T-helper 1 cell treated with Interleukin-12 subunit alpha and Interleukin-12 subunit beta and Interleukin-4 antibody, amounts not matched to agents 30 μg/mL and 1 μg/mL, for 36 hours (primary cell): Measurements from ENCODE around the gene ARHGEF40.

Experiments used
- H3K27ac Mint-ChIP-seq: one replicate; pipeline ENCODE4 v1.8.0; 2021; ENCODE audit warnings: mild to moderate bottlenecking, mixed read lengths
- H3K27me3 Mint-ChIP-seq: one replicate; pipeline ENCODE4 v1.8.0; 2021; ENCODE audit warnings: low read depth, mixed read lengths
- H3K36me3 Mint-ChIP-seq: one replicate; pipeline ENCODE4 v1.8.0; 2021; ENCODE audit warnings: low read depth, mixed read lengths
- H3K4me1 Mint-ChIP-seq: one replicate; pipeline ENCODE4 v1.8.0; 2021; ENCODE audit warnings: low read depth, mixed read lengths
- H3K4me3 Mint-ChIP-seq: one replicate; pipeline ENCODE4 v1.8.0; 2021; ENCODE audit warnings: mild to moderate bottlenecking, moderate library complexity, mixed read lengths
- H3K9me3 Mint-ChIP-seq: one replicate; pipeline ENCODE4 v1.8.0; 2021; ENCODE audit warnings: mixed read lengths

The ARHGEF40 gene

DNA sequence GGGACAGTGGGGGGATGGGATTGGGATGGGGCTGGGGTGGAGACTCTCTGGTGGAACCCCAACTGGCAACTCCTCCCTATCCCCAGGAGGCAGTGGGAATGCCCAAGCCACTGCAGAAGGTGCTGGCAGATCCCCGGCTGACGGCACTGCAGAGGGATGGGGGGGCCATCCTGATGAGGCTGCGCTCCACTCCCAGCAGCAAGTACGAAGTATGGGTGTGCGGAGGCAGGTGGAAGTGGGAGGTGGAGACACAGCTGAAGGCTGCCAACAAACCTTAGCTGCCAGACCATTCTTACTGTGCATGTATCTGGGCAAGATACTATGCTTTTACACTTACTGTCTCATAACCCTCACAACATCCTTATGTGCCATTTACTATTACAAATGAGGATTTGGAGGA lies 8.2 kb downstream of the ARHGEF40 start:
- no peaks in the 10 kb centered on the region for H3K9me3 Mint-ChIP-seq
- no peak overlapping the region for H3K27ac Mint-ChIP-seq
- peaks cover 10% of the 10 kb centered on the region for H3K27me3 Mint-ChIP-seq
- no peaks in the 10 kb centered on the region for H3K4me1 Mint-ChIP-seq
- H3K36me3 Mint-ChIP-seq: no peaks in the 10 kb centered on the region
- H3K4me3 Mint-ChIP-seq: no peak overlapping the region

- H3K4me1 Mint-ChIP-seq: no peaks in the 10 kb centered on the region
- H3K9me3 Mint-ChIP-seq: no peaks in the 10 kb centered on the region
- H3K36me3 Mint-ChIP-seq: no peaks in the 10 kb centered on the region
- peaks cover 6% of the 10 kb centered on the region for H3K27me3 Mint-ChIP-seq
- H3K4me3 Mint-ChIP-seq: no peak overlapping the region
- H3K27ac Mint-ChIP-seq: no peak overlapping the region
These were observed 8.6 kb downstream of the ARHGEF40 start for GRCh38 chr14:21078726-21079125.

DNA sequence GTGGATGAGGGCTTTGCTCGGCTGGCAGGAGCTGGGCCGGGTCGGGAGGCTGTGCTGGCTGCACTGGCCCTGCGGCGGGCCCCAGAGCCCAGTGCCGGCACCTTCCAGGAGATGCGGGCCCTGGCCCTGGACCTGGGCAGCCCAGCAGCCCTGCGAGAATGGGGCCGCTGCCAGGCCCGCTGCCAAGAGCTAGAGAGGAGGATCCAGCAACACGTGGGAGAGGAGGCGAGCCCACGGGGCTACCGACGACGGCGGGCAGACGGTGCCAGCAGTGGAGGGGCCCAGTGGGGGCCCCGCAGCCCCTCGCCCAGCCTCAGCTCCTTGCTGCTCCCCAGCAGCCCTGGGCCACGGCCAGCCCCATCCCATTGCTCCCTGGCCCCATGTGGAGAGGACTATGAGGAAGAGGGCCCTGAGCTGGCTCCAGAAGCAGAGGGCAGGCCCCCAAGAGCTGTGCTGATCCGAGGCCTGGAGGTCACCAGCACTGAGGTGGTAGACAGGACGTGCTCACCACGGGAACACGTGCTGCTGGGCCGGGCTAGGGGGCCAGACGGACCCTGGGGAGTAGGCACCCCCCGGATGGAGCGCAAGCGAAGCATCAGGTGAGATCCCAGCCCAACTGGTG lies 11.5 kb downstream of the ARHGEF40 start:
- no peak overlapping the region for H3K27ac Mint-ChIP-seq
- H3K36me3 Mint-ChIP-seq: no peaks in the 10 kb centered on the region
- peaks cover 3% of the 10 kb centered on the region for H3K4me1 Mint-ChIP-seq
- no peak overlapping the region for H3K4me3 Mint-ChIP-seq
- peaks cover 3% of the 10 kb centered on the region for H3K27me3 Mint-ChIP-seq
- no peaks in the 10 kb centered on the region for H3K9me3 Mint-ChIP-seq

- no peaks in the 10 kb centered on the region for H3K9me3 Mint-ChIP-seq
- H3K27ac Mint-ChIP-seq: no peak overlapping the region
- H3K27me3 Mint-ChIP-seq: peaks cover 3% of the 10 kb centered on the region
- no peaks in the 10 kb centered on the region for H3K36me3 Mint-ChIP-seq
- no peak overlapping the region for H3K4me3 Mint-ChIP-seq
- H3K4me1 Mint-ChIP-seq: peaks cover 13% of the 10 kb centered on the region
These were observed 13.6 kb downstream of the ARHGEF40 start for GRCh38 chr14:21083565-21084325.

DNA sequence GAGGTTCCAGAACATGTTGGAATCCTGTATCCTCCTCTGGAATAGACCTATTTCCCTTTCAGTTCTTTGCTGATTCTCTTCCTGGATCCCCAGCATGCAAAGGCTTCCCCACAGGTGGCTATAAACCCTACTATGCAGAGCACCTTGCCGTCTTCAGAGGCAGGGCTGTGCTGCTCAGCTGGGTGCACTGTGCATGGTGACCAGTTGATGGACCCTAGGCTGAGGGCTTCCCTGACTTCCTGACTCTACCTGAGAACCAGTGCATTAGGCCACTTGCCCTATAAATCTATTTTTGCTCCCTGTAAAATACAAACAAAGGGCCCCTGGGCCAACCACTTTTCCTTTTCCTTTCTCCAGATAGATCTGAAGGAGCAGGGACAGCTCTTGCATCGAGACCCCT lies 14.3 kb downstream of the ARHGEF40 start:
- no peak overlapping the region for H3K27ac Mint-ChIP-seq
- H3K9me3 Mint-ChIP-seq: no peaks in the 10 kb centered on the region
- H3K27me3 Mint-ChIP-seq: peaks cover 3% of the 10 kb centered on the region
- H3K4me3 Mint-ChIP-seq: no peak overlapping the region
- H3K4me1 Mint-ChIP-seq: peaks cover 15% of the 10 kb centered on the region
- H3K36me3 Mint-ChIP-seq: no peaks in the 10 kb centered on the region

DNA sequence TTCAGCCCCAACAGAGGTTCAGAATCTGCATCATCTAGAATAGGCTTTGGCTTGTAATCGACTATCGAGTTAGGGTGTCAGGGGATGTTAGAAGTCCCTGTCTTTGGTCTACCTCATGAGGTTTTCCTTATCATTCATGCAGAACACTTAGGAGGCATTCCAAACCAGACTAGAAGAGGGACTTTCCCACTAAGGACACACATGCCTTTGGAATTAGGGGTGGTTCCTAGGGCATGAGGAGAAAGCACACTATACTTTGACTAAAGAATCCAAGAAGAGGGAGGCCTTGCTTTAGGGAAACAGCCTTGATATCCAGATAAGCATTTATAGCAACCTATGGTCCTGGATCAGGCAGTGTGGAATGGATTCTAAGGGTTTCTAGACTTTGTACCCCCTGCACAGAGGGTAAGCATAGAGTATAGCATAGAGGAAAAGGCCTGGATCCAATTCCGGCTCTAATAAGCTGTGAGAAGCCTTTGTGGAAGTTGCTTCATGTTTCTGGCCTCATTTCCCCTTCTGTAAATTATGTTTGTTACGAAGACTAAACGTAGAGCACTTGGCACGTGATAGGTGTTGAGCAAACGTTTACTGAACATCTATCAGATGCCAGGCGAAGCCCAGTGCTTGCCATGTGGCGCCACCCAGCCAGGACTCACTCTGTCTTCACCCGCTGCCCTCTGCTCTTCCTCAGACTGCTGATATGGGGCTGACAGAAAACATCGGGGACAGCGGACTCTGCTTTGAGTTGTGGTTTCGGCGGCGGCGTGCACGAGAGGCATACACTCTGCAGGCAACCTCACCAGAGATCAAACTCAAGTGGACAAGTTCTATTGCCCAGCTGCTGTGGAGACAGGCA lies 15.1 kb downstream of the ARHGEF40 start:
- Mint-ChIP-seq H3K9me3 (no peaks in the 10 kb centered on the region), H3K27ac (no peak overlapping the region), H3K4me3 (no peak overlapping the region), H3K36me3 (no peaks in the 10 kb centered on the region), H3K4me1 (peaks cover 15% of the 10 kb centered on the region), H3K27me3 (no peaks in the 10 kb centered on the region)

- no peaks in the 10 kb centered on the region for H3K27me3 Mint-ChIP-seq
- H3K36me3 Mint-ChIP-seq: no peaks in the 10 kb centered on the region
- H3K9me3 Mint-ChIP-seq: no peaks in the 10 kb centered on the region
- H3K4me3 Mint-ChIP-seq: no peak overlapping the region
- H3K4me1 Mint-ChIP-seq: peaks cover 15% of the 10 kb centered on the region
- peak overlapping the region; percentile 80 for H3K27ac Mint-ChIP-seq
These were observed 16.8 kb downstream of the ARHGEF40 start for GRCh38 chr14:21086908-21087293.

- Mint-ChIP-seq H3K27ac (peak overlapping the region; percentile 43), H3K4me1 (peaks cover 16% of the 10 kb centered on the region), H3K4me3 (no peak overlapping the region), H3K36me3 (peaks cover 1% of the 10 kb centered on the region), H3K27me3 (no peaks in the 10 kb centered on the region), H3K9me3 (no peaks in the 10 kb centered on the region)
These were observed 17.4 kb downstream of the ARHGEF40 start for GRCh38 chr14:21087294-21088091.

GRCh38 chr14:21088687-21089086 lies 18.6 kb downstream of the ARHGEF40 start:
- peaks cover 1% of the 10 kb centered on the region for H3K36me3 Mint-ChIP-seq
- peaks cover 16% of the 10 kb centered on the region for H3K4me1 Mint-ChIP-seq
- H3K27ac Mint-ChIP-seq: peak overlapping the region; percentile 77
- H3K4me3 Mint-ChIP-seq: no peak overlapping the region
- H3K27me3 Mint-ChIP-seq: peaks cover 4% of the 10 kb centered on the region
- H3K9me3 Mint-ChIP-seq: no peaks in the 10 kb centered on the region

DNA sequence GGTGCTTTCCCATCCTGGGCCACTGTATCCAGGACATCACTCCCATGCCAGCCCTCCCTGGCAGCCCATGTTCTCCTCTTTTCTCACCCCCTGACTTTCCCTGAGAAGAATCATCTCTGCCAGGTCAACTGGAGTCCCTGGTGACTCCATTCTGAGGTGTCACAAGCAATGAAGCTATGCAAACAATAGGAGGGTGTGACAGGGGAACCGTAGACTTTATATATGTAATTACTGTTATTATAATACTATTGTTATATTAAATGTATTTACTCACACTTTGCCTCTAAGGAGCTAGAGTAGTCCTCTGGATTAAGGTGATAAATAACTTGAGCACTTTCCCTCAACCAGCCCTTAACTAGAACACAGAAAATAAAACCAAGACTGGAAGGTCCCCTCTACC lies 19.2 kb downstream of the ARHGEF40 start:
- peak overlapping the region; percentile 77 for H3K27ac Mint-ChIP-seq
- H3K4me3 Mint-ChIP-seq: no peak overlapping the region
- peaks cover 1% of the 10 kb centered on the region for H3K36me3 Mint-ChIP-seq
- H3K9me3 Mint-ChIP-seq: no peaks in the 10 kb centered on the region
- H3K27me3 Mint-ChIP-seq: peaks cover 5% of the 10 kb centered on the region
- H3K4me1 Mint-ChIP-seq: peaks cover 16% of the 10 kb centered on the region

- Mint-ChIP-seq H3K9me3 (no peaks in the 10 kb centered on the region), H3K27me3 (peaks cover 5% of the 10 kb centered on the region), H3K36me3 (peaks cover 1% of the 10 kb centered on the region), H3K27ac (no peak overlapping the region), H3K4me3 (no peak overlapping the region), H3K4me1 (peaks cover 16% of the 10 kb centered on the region)
These were observed 19.7 kb downstream of the ARHGEF40 start for GRCh38 chr14:21089877-21090193.

DNA sequence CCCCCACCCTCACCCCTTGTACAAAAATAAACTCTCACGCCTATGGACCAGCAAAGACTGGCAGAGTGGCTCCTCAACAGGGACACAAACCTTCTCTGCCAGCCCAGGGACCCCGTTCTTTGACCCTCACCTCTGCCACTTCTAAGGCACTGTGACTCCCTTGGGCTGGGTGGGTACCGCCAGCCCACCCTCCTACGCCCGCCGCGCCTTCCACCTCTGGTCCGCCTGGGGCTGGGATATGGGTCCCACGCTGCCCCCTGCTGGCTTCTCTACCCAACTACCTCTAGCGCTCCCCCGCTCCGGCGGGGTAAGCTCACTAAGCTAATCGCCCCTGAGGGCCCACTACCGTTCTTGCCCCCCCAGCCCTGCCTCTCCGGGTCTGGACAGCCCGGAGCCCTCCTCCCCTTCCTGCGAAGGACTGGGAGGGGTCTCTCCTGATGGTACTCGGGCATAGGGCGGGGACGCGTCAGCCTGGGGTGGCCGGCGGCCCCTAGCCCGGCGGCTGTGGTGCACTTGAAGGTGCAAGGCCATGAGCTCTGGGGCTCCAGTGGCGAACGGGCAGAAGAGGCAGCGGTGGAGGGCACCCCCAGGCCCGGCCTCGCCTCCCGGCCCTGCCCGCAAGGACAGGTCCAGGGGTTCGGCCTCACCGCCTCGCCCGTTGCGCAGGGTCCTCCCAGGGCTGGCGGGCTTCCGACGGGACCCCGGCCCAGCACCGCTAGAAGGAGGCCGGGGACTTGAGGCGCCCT lies 20.3 kb downstream of the ARHGEF40 start:
- H3K4me3 Mint-ChIP-seq: no peak overlapping the region
- H3K9me3 Mint-ChIP-seq: no peaks in the 10 kb centered on the region
- peaks cover 5% of the 10 kb centered on the region for H3K27me3 Mint-ChIP-seq
- H3K27ac Mint-ChIP-seq: no peak overlapping the region
- H3K4me1 Mint-ChIP-seq: peaks cover 16% of the 10 kb centered on the region
- peaks cover 1% of the 10 kb centered on the region for H3K36me3 Mint-ChIP-seq

DNA sequence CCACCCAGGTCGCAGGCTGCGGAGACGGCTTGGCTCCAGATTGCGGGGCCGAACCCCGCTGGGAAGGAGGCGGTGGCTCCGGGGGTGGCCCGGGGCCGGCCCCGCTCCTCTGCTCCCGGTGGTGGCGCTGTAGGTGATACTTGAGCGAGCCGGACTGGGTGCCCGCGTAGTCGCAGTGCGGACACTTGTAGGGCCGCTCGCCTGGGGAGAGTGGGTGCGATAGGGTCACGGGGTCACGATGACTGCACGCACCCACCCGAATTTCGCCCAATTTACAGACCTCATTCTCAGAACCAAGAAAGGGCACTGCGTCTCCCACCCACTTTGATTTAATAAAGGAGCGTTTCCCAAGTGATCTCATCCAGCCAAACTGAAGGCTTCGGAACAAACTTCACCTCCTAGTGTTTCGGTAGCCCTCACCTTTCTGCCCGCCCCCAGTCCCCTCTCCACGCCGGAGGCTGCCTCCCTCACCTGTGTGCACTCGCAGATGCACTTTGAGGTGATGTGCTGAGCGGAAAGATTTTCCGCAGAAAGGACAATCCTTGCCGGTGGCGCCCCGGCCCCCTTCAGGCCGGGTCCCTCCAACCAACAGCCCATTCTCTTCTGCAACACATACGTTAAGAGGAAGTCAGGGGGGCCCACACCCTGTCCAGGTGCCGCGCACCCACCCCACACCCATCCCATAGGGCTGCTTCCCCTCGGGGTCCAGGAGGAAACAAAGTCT lies 21.0 kb downstream of the ARHGEF40 start:
- Mint-ChIP-seq H3K36me3 (peaks cover 1% of the 10 kb centered on the region), H3K9me3 (no peaks in the 10 kb centered on the region), H3K27me3 (peaks cover 5% of the 10 kb centered on the region), H3K27ac (no peak overlapping the region), H3K4me3 (no peak overlapping the region), H3K4me1 (peaks cover 16% of the 10 kb centered on the region)
